Renal cortex interstitium (tissue), 11 donors: ENCODE results near the gene COL18A1. TPM values are rescaled to one million over a fixed set of nuclear protein-coding genes. Genes with fewer than 3 reads are reported as not detected.
A peak's percentile ranks its signal among the peaks of the same experiment; 100 is the strongest.

Experiments
- DNase-seq, 11 donors: peaks; one replicate each; pipeline ENCODE4 v3.0.0-alpha.2; 2013; ENCODE audit warnings: low read depth in 9 of 11, low spot score in 4 of 11; ENCODE audit errors: extremely low read depth in 1 of 11
- polyA plus RNA-seq, 3 donors: library from polyadenylated mRNA; unstranded; fragments of 120-200 nt; gene quantifications; one replicate each; pipeline ENCODE4 v1.2.1, GENCODE V29; 2013; ENCODE audit not compliant: insufficient read length in 3 of 3

Gene COL18A1
- polyA plus RNA-seq, 3 donors: 101 to 232 (median 169) TPM

- DNase-seq: no peak
Measured at GRCh38 chr21:45406801-45407628, 2.0 kb downstream of the COL18A1 start.

- no peak for DNase-seq
Measured at GRCh38 chr21:45407629-45408247, 2.8 kb downstream of the COL18A1 start.

GRCh38 chr21:45408271-45408791 is 3.4 kb downstream of the COL18A1 start:
- no peak for DNase-seq

GRCh38 chr21:45408801-45409261 is 3.9 kb downstream of the COL18A1 start:
- DNase-seq: no peak

GRCh38 chr21:45409466-45410150 is 4.6 kb downstream of the COL18A1 start:
- no peak for DNase-seq

- DNase-seq: peak in 1 of 11 donors; percentile 71
Measured at GRCh38 chr21:45410151-45410864, 5.3 kb downstream of the COL18A1 start.

- no peak for DNase-seq
Measured at GRCh38 chr21:45410865-45411809, 6.2 kb downstream of the COL18A1 start.

- DNase-seq: no peak
Measured at GRCh38 chr21:45411810-45412206, 6.8 kb downstream of the COL18A1 start.

GRCh38 chr21:45412491-45412890 is 7.5 kb downstream of the COL18A1 start:
- no peak for DNase-seq

- DNase-seq: no peak
Measured at GRCh38 chr21:45412909-45413611, 8.1 kb downstream of the COL18A1 start.

- no peak for DNase-seq
Measured at GRCh38 chr21:45413922-45414321, 9.0 kb downstream of the COL18A1 start.

- no peak for DNase-seq
Measured at GRCh38 chr21:45414396-45415187, 9.6 kb downstream of the COL18A1 start.

GRCh38 chr21:45415188-45415942 is 10.4 kb downstream of the COL18A1 start:
- DNase-seq: no peak

GRCh38 chr21:45415943-45416611 is 11.1 kb downstream of the COL18A1 start:
- DNase-seq: no peak

- DNase-seq: no peak
Measured at GRCh38 chr21:45416620-45417019, 11.7 kb downstream of the COL18A1 start.
